ENCODE measurements around the gene PPP2R3A.
"Not testable (repeated sequence)": the region's sequence is repeated elsewhere in the genome, so short reads cannot be mapped to it uniquely, and the experiment has no call there.

PPP2R3A gene

GRCh38 chr3:136146981-136147729 is 181.6 kb downstream of the PPP2R3A start:
- in situ Hi-C loops (cut with MboI; ENCODE audit: low sequenced_read_pairs): no loop called here

DNA sequence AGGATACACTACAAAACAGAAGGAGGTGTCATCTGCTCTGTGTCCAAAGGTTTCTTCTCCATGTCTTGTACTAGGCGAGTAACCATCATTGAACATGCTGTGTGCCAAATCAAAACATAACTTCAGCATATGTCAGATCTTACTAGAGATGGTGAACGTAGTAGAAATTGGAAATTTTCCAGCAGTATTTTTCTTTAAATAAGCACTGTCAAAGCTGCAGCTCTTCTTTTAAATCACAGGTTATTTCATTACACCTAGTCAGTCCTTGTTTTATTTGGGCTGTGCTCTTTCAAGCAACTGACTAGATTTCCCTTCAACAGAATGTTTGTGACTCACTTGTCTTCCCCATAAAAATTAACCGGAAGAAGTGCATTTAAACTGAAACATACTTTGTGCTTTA is 184.1 kb downstream of the PPP2R3A start:
- in situ Hi-C loops (cut with MboI; ENCODE audit: low sequenced_read_pairs): no loop called here

DNA sequence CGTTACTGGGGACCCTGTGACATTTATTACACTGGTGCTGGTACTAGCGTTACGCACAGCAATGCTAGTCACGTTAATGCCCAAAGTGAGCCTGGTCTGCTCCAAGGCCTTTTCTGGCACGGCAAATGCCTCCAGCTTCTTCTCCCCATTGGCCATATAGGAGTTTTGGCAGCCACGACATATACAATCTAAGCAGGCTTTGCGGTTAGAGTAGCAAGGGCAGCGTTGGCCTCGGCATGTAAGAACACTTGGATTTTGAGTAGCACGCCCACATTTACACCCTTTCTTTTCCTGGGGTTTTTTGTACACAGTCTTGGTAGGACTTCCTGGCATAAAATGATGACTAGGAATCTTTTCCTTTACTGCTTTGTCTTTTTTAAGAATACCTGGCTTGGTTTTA is 185.7 kb downstream of the PPP2R3A start:
- in situ Hi-C loops (cut with MboI; ENCODE audit: low sequenced_read_pairs): no loop called here

DNA sequence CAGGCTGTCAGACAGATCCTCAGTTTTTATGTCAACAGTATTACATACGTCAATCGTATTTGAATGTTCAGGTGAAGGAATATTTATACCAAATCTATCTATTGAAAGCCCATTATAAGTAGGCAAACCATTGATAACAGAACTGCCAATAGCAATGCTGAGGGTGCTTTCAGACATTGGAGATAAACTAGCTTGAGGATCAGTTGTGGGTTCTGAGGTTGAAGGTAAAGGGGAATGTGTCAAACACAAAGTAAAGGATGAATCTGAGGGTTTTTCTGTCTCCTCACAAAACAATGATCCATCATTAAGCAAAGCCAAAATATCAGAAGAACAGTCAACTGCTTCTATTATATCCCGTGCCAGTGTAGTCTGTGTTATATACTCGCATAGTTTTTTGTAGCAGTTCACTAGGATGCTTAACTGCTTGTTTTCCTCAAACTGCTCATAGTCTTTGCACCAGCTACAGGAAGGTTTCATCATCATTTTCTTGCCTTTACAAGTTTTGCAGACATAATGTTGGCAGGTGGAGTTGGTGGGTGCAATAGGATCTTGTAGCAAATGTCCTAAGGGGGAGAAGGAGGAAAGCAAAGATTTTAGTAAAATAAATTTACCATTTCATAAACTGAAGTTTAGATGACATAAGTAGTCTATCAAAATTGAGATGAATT is 186.8 kb downstream of the PPP2R3A start:
- in situ Hi-C loops (cut with MboI; ENCODE audit: low sequenced_read_pairs): no loop called here

GRCh38 chr3:136152963-136153362 is 187.4 kb downstream of the PPP2R3A start:
- in situ Hi-C loops (cut with MboI; ENCODE audit: low sequenced_read_pairs): no loop called here

DNA sequence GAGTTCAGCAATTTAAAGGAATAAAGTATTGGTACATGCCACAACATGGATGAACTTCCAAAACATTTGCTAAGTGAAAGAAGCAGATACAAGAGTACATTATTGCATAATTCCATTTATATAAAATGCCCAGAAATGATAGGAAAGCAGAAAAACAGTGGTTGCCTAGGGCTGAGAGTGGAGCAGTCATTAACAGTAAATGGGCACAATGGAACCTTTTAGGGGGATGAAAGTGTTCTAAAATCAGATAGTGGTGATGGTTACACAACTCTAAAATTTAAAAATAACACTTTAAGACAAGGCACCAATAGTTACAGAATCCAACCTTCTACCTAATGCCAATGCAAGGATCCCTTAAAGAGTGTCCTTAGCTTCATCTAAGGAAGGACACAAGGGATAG is 196.0 kb downstream of the PPP2R3A start:
- in situ Hi-C loops (cut with MboI; ENCODE audit: low sequenced_read_pairs): no loop called here

- in situ Hi-C loops (cut with MboI; ENCODE audit: low sequenced_read_pairs): no loop called here
Observed at GRCh38 chr3:136162322-136162721, 196.8 kb downstream of the PPP2R3A start.

GRCh38 chr3:136163607-136164006 is 198.1 kb downstream of the PPP2R3A start:
- in situ Hi-C loops (cut with MboI; ENCODE audit: low sequenced_read_pairs): not testable (repeated sequence)

DNA sequence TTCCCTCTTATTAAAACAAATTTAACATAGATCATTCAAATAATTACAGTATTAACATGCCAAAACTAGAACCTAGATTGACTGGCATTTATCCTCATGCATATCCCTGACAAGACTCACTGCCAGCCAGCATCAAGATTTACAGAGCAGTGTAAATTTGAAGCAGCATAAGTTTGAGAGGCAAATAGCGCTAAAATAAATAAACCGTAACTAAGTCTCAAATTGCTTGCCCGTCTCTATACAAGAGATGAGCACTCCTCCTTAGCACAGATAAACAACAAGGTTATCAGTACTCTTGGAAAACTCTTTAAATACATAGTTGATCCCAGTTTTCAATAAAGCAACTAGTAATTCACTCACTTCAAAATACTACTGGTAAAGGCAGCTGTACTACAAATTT is 201.0 kb downstream of the PPP2R3A start:
- in situ Hi-C loops (cut with MboI; ENCODE audit: low sequenced_read_pairs): no loop called here

- in situ Hi-C loops (cut with MboI; ENCODE audit: low sequenced_read_pairs): not testable (repeated sequence)
Observed at GRCh38 chr3:136168236-136168635, 202.7 kb downstream of the PPP2R3A start.

- in situ Hi-C loops (cut with MboI; ENCODE audit: low sequenced_read_pairs): no loop called here
Observed at GRCh38 chr3:136171097-136171542, 205.6 kb downstream of the PPP2R3A start.

GRCh38 chr3:136173939-136174490 is 208.5 kb downstream of the PPP2R3A start:
- in situ Hi-C loops (cut with MboI; ENCODE audit: low sequenced_read_pairs): no loop called here

- in situ Hi-C loops (cut with MboI; ENCODE audit: low sequenced_read_pairs): no loop called here
Observed at GRCh38 chr3:136177876-136178275, 212.3 kb downstream of the PPP2R3A start.

GRCh38 chr3:136181741-136182140 is 216.2 kb downstream of the PPP2R3A start:
- in situ Hi-C loops (cut with MboI; ENCODE audit: low sequenced_read_pairs): no loop called here

- in situ Hi-C loops (cut with MboI; ENCODE audit: low sequenced_read_pairs): no loop called here
Observed at GRCh38 chr3:136184703-136185102, 219.2 kb downstream of the PPP2R3A start.

GRCh38 chr3:136186344-136186743 is 220.8 kb downstream of the PPP2R3A start:
- in situ Hi-C loops (cut with MboI; ENCODE audit: low sequenced_read_pairs): no loop called here

GRCh38 chr3:136186846-136187245 is 221.3 kb downstream of the PPP2R3A start:
- in situ Hi-C loops (cut with MboI; ENCODE audit: low sequenced_read_pairs): no loop called here

GRCh38 chr3:136187868-136188267 is 222.3 kb downstream of the PPP2R3A start:
- in situ Hi-C loops (cut with MboI; ENCODE audit: low sequenced_read_pairs): no loop called here

- in situ Hi-C loops (cut with MboI; ENCODE audit: low sequenced_read_pairs): no loop called here
Observed at GRCh38 chr3:136189043-136189442, 223.5 kb downstream of the PPP2R3A start.

GRCh38 chr3:136189859-136190617 is 224.5 kb downstream of the PPP2R3A start:
- in situ Hi-C loops (cut with MboI; ENCODE audit: low sequenced_read_pairs): no loop called here

GRCh38 chr3:136192195-136192594 is 226.7 kb downstream of the PPP2R3A start:
- in situ Hi-C loops (cut with MboI; ENCODE audit: low sequenced_read_pairs): not testable (repeated sequence)
